Amniotic stem cell (primary cell): ENCODE data around the gene ARPP21.

Experiments
- DNase-seq: peaks from one replicate; lab custom pipeline; 2025; lab: John Stamatoyannopoulos, UW

ARPP21 gene

DNA sequence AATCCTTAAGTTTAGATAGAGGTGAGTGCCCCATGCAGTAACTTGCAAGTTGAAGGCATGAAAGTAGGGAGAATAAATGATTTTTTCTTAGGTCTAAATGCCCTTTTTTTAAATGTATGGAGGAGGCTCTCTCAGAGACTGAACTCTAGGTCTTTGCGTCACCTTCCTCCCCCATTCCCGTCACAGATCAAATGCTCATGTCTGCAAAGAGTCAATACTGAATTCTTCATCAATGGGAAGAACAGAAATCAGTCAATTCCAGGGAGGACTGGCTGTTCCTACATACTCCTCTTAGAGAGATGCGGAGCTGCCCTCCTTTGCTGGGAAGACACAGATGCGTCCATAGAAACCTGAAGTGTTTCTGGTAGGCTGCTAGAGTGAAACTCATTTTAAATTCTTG is 98.2 kb downstream of the ARPP21 start:
- DNase-seq, result no peak

DNA sequence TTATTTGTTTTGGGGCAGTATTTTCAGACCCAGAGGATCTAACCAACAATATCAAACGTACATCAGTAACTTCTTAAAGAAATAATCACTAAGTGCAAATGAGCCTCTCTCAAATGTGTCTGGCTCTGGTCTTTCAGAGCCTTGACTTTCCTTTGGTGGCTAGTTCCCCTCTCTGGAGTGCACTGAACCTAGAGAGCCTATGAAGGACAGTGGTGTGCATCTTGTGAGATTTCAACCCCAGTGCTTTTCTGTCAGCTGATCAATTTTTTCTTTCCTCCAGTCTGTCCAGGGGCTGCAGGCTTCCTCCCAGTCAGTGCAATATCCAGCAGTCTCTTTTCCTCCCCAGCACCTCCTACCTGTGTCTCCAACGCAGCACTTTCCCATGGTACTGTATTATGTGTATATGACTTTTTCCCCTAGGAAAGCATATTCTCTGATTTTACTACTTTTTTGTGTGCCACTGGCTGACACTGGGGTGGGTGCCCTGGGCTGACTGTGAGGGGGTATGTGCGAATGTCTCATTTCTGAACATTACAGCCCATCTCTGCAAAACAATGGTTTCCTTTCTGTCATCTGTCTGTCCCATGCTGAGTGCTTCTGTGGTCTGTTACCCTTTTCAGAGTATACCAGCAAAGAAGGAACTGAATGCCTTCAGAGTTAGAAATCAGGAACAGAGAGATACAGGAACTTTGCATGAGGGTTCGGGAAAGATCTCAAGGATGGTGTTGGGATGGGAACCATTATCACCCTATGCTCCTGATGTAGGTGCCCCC is 98.8 kb downstream of the ARPP21 start:
- no peak for DNase-seq

DNA sequence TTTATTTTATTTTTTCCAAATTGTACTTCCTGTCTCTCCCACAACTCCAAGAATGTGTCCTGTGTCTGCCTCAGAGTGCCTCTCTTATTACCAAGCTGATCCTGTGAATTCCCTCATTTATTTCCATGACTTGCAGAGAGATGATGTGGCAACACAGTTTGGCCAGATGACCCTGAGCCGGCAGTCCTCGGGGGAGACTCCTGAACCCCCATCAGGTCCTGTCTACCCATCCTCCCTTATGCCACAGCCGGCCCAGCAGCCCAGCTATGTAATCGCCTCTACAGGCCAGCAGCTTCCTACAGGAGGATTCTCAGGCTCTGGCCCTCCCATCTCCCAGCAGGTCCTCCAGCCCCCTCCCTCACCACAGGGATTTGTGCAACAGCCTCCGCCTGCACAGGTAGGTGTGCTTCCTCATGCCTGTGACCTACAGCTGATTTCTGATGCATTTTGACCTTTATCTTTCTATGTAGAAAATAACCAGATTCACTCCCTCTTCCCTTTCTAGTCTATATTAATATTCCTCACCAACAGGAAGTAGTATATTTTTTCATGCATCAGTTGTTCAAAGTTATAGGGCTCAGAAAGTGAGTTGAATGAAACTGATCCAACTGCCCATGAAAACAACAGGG is 100.0 kb downstream of the ARPP21 start:
- DNase-seq, result no peak

DNA sequence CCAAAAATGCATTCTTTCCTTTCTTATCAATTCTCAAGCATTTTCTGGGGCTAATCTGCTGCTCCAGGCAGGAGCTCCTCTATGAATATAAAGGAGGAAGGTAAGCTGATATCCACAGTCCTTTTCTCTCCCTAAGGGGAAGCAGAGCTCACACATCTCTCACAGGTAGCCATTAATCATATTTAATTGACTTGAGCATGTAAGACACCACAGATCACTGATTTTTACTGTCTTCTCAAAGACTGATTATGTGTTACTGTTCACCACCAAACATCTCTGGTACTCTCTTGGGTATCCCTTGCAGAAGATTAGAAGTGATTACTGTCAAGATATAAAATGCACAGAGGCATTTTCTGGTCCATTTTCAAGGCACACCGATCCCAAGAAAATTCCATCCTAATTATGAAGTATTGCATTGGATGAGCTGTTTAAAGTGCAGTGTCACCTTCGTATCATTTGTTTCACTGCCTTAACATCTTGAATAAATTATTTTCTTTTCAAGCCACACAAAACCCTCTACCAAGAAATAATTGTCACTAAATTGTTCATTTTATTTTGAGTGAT is 100.7 kb downstream of the ARPP21 start:
- no peak for DNase-seq

DNA sequence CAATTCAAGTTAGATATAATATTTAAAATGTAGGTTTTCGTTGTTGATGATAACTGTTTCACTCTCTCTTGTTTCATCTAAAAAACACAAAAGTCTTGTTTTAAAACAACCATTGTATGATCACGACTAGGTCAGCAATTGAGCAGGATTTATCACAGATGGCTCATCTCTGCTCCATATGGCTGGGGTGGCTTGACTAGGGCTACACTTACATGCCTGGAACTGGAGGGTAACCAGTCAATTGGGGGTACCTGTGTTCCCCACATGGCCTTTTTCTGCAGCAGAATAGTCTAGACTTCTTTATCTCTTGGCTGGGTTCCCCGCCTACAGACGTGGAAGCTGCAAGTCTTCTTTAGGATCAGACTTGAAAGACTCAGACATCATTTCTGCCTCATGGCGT is 103.9 kb downstream of the ARPP21 start:
- DNase-seq, result no peak

DNA sequence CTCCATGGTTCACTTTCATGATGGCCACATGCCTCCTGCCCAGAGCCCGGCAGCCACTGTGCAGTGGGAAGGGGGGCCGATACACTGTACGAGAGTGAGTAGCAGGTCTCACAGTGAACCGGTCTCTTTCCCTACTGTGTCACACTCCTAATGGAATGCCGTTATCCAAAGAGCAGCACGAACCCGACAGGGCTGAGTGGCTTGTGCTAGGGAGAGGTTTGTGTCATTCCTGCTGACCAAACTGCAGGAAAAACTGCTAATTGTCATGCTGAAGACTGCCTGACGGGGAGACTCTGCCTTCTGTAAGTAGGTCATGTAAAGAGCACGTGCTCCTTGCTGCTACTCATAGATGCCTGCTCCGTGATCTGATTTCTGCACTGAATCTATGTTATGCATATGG is 105.1 kb downstream of the ARPP21 start:
- no peak for DNase-seq

DNA sequence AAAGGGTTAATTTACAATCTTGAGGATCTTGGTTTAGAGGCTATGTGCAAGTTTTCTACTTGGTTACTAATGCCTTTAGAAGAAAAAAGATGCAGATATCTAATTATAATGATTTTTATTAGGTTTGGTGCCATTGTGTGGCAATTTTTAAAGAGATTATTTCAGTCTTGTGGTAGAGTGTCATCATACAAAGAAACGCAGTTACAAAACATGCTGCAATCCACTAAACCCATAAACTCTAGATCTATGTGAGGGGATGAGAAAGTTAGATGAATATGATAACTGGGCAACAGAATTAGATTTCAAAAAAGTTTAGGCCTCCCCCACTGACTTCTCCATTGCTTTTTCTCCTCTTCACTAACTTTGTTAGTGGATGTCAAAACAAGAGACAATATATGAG is 106.0 kb downstream of the ARPP21 start:
- no peak for DNase-seq

DNA sequence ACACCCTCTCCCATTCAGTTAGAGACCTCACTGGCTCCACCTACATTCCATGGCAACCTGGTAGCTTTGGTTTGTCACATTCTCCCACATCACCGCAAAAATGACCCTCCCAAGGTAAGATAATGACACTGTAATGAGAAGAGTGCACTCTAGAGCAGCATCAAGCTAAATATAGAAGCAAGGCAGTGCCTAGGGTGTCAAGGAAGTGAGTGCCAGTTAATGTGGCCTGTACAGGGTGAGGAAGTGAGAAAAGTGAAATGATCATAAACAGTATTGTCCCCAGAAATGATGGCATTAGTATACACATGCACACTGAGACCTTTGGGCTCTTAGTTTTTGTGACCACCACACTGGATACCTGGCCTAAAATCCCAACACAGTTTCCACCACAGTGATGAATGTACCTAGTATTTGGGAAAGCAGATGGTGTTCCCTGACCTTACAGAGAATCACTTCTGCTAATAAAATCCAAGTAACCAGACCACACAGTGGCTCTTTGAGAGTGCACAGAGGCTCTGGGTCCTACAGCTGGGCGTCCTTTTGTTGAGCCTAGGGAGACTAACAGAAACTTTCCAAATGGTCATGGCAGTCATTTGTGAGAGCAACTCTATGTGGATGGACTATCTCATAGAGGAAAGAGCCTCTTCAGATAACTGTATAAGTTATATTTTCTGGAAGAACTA is 106.6 kb downstream of the ARPP21 start:
- DNase-seq, result no peak

DNA sequence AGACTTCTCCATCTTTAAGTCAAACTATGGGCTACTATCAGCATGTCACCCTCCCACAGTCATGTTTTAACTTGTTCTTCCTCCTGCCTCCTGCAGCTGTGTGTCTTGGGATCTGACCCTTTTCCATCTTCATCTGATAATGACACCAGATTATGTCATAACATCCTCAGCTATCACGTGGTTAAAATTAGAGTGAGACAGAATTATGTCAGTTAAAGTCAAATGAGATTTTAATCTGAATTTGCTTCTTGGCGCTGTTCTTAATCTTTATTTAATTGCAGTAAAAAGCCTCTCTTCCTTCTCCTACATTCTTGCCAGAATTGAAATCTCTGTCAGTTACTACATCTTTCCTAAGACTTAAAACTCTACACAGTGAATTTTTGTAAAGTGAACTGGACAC is 107.2 kb downstream of the ARPP21 start:
- no peak for DNase-seq

DNA sequence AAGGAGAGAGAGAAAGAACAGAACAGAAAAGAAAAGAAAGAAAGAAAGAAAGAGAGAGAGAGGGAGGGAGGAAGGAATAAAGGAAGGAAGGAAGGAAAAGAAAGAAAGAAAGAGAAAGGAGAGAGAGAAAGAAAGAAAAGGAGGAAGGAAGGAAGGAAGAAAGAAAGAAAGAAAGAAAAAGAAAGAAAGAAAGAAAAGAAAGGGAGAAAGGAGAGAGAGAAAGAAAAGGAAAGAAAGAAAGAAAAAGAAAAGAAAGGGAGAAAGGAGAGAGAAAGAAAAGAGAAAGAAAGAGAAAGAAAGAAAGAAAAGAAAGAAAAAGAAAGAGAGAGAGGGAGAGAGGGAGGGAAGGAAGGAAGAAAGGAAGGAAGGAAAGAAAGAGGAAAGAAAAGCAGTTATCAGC is 108.8 kb downstream of the ARPP21 start:
- DNase-seq, result no peak

DNA sequence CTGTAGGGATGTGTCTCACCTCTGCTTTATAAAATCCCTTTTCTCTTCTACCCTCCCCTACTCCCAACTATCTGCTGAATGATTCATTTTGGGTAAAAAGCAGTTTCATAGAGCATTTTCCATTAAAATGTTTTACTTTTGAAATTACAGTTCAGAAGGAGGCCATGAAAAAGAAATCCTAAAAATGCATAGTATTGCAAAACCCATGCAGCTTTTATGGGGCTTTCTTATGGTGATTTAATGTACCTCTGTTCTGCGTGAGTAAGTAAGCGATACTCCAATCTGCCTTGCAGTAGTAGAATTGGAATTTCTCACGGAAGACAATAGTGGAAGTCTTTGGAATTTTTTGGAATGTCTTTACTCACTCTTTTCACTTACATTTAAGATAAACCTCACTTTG is 111.9 kb downstream of the ARPP21 start:
- DNase-seq, result no peak

DNA sequence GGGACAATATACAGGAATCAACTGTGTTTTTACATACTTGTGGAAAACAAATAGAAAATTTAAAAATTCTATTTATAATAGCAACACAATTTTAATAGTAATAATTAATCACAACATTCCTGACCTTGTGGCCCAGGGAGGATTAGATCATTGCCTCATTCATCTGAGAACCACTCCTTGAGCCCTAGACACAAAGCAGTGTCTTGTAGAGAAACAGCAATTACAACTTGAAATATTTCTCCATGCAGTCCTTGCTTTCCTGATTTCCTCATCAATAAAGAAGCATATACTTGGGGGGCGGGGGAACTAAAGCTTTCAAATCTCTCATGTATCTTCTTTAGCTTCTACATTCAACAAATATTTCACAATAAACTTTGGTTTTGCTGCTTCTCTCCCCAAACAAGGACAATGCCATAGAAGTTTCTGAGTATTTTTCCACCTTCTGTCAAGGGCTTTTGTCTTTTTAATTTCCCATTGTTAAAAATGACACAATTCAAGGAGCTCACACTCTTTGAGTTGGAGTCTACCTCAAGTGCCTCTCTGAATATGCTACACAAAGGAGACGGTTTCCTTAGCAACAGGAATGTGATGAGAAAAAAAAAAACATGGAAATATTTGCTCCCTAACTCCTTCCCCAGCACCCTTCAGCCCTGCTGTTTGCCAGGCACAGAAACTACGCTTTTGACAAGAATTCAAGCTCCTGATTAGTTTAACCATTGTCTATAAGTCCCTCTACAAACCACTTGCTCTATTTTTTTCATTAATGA is 118.8 kb downstream of the ARPP21 start:
- no peak for DNase-seq

DNA sequence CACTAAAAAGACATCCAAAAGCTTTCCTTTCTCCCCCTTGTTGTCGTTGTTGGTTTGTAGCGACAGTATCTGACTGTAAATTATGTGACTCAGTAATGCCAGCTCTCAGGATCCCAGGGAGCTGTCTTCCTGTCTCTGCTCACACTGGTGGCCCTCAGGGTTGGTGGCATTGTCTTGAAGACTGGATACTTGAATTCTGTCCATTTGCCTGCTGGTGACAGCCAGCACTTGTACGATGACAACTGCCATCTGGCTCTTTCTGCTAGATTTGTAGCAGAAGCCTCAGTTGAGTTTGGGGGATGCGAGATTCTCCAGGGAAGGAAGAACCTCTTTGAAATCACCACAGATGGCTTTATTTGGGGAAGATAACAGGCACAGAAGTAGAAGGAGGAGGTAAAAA is 120.8 kb downstream of the ARPP21 start:
- no peak for DNase-seq

DNA sequence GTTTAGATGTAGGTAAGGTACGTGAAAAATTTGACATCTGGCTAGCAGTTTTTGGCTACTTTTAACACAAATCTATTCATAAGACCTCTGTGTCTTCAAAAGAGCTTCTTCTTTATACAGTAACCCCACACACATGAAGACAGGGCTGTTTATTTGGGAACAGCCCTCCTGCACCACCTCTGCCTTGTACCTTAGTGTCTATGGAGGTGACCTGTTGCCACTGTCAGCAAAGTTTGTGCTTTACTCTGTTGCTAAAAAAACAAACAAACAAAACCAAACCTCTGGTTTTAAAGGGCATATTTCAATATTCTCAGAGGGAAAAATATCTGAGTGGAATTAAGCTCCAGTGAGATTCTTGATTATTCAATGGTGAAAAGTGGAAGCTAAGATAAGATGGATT is 122.0 kb downstream of the ARPP21 start:
- DNase-seq, result no peak

DNA sequence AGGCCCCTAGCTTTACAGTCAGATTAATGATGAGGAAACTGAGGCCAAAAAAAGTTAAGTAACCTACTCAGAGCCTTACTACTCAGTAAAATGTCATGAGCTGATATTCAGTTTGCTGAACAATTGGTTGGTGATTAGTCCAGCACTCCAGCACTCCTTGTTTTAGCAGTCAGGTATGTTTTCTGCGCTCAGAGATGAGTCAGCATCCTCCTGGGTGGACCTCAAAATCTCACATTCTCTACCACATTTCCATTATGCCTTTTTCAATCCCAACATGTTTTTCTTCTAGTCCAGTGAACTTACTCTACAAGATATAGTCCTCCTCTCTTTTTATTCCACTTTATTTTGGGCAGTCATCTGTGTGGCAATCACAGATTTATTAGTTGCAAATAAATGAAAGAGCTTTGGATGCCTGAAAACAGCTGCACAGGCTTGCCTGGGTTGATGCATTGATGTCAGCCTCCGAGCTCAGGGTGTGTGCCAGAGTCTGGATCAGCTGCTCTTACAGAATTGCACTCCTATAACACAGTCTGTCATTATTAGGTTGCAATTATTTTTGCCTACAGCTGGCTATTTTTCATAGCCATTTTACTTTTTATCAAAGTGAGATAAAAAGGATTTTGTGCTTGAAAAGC is 133.2 kb downstream of the ARPP21 start:
- DNase-seq, result no peak

DNA sequence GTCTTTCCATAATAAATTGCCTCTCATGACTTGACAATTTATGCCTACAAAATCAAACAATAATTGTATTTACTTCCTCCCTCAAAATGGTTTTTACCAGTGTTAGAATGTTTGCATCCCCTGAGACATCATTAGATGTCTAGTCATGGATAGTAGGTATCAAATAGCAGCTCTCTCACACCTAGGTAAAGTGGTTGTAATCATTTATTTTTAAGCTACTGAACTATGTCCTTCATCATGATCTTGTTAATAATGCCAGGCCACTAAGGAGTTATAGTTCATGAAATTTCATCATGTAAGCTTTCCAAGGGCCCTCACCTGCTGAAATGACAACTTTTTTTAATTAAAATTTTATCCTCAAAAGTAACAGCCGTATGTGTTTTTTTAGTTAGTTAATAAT is 134.1 kb downstream of the ARPP21 start:
- DNase-seq, result no peak

DNA sequence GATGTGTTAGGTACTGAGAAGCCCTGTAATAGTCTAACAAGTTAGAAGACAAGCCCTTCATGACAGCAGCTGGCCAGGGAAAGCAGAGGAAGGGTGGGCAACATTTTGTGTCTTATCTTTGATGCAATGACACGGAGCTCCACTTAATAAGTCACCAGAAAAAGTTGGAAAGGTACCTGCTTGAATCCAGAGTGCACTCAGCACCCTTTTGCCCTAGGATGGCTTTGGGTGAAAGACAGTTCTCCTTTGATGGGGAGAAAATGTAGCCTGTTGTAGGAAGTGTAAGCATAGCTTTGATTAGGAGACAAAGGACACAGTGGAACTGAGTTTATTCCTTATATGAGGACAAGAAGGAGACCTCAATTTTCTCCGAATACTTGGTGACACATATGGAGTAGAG is 137.0 kb downstream of the ARPP21 start:
- DNase-seq, result no peak

DNA sequence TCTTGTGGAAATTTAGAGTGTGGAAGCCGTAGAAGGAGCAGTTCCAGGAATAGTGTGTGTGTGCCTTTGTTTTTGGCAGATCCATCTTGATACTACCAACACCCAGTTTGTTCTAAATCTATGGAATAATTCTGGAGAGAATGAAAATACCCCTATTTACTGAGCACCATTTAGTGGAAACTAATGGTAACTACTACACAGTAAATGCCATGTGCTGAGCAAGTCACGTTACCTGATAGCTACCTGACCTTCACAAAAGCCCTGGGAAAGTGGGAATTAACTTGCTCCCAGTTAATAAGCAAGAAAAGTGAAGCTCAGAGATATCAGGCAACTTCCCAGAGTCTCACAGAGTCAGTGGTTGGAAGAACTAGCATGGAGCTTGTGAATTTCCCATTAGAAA is 137.7 kb downstream of the ARPP21 start:
- no peak for DNase-seq

DNA sequence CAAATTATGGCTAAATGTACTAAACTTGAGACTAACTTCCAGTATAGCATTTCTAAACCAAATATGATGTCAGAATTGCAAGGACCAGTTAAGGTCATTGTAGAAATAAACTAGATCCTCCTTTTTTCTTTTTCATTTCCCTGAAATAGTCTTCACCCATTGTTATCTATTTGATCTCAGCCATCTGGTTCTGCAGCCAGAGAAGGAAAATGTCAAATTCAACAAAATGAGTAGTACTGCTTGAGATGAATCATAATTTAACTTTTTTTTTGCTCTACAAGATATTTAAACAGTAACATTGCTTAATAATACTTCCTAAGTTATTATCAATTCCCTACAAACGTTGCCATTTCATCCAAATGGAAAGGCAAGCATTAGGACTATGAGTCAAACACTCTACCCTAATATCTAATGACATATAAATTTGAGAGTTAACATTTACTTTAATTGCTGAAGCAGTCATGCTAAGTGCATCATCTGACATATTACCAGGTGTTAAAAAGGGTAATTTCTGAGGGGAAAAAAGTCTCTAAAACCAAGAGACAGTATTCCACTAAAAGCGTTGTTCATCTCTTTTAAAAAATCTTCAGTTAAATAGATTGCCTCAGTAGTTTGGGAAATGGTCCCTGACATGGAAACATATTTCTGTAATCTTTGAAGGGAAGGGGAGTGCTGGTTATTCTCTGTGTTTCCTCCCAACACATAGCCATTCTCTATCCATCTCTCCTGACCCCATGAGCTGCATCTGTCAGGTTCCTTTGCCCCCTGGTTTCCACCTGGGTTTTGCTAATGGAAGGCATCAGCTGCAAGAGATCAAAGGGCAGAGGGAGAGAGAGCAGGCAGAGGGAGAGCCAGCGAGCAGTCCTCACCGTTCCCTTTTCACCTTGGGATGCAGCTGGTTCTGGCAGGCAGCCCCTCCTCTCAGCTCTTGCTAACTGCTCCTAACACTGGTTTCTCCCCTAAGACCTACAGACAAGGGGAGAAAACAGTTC is 138.5 kb downstream of the ARPP21 start:
- no peak for DNase-seq

DNA sequence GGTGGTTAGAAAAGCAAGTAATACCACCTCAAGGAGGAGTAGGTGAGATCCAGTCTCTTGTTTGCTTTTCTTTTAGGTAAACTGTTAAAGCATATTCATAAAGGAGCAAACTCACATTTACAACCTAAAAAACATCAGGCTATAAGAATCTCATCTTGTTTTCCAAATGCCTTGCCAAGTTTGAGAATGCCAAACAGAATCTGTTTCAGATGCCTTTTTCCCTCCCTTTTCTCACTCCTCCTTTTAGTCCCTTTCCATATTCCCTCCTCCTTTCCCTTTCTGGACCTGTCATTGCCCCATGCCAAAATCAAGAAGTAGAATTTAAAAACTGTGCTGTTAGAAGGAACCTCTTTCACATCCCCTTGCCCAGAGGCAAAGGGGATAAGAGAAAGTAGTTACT is 140.3 kb downstream of the ARPP21 start:
- no peak for DNase-seq

DNA sequence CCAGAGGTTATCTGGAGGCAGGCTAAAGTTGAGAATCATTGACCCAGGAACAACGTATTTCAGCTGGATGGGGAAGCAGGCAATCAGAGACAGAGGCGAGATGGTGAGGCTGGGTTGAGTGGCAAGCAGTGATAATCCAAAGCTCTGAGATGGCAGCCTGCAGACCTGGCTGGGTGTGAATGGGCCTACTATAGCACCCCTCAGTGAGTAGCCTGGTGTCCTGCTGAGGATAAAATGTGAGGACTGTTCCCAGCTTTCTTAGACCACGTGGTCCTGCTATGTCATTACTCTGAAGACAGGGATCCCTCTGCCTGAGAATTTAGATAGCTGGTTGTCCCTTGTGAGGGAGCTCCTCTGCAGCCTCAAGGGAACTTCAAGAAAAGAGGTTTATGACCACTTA is 141.5 kb downstream of the ARPP21 start:
- DNase-seq, result no peak
